Caco-2 (cell line): ENCODE results near the gene MPDZ. TPM values are rescaled to one million over a fixed set of nuclear protein-coding genes. Genes with fewer than 3 reads are reported as not detected.

ENCODE experiments used
- BruUV-seq: library from RNA; stranded (reverse); fragments of 400-500 nt; replicated peaks from 2 replicates; lab custom pipeline; 2021; lab: Mats Ljungman, UMichigan
- CTCF ChIA-PET: fragments of 300-600 bp; sonication (Branson Sonifier 250); formaldehyde crosslinking; loops from one replicate; lab custom pipeline; 2022; ENCODE audit warnings: antibody characterized with exemption; lab: Charles Lee
- POLR2A ChIA-PET: fragments of 300-600 bp; sonication (Branson Sonifier 250); formaldehyde crosslinking; loops from one replicate; lab custom pipeline; 2022; ENCODE audit warnings: antibody characterized with exemption; lab: Charles Lee
- DNase-seq, 2 experiments: peaks; one replicate each; pipeline versions ENCODE4 v3.0.0 to v3.0.0-alpha.2; 2020 to 2022
- H3K27me3 ChIP-seq: replicated peaks from 2 replicates; pipeline ENCODE4 v1.6.0; 2011; ENCODE audit warnings: low read length; ENCODE audit not compliant: control insufficient read depth, insufficient read depth
- H3K36me3 ChIP-seq: 2 replicates; pipeline ENCODE4 v1.5.1; 2011; ENCODE audit warnings: low read length; ENCODE audit not compliant: control insufficient read depth, insufficient read depth
- H3K4me1 ChIP-seq: fragments of 250-450 bp; sonication (Bioruptor Pico); 2 replicates; pipeline ENCODE4 v1.5.1; 2020; ENCODE audit warnings: mild to moderate bottlenecking
- H3K4me3 ChIP-seq: 2 replicates; pipeline ENCODE4 v1.5.1; 2011; ENCODE audit warnings: low read depth, mild to moderate bottlenecking, control low read depth, low read length
- H3K9me3 ChIP-seq: fragments of 250-450 bp; sonication (Bioruptor Pico); 2 replicates; pipeline ENCODE4 v1.5.1; 2020; ENCODE audit warnings: mild to moderate bottlenecking, moderate library complexity
- H3K27ac Mint-ChIP-seq: one replicate; pipeline ENCODE4 v1.8.0; 2022; ENCODE audit warnings: mixed read lengths; ENCODE audit not compliant: unreplicated experiment
- H3K27me3 Mint-ChIP-seq: one replicate; pipeline ENCODE4 v1.8.0; 2022; ENCODE audit warnings: mixed read lengths; ENCODE audit not compliant: insufficient read depth, unreplicated experiment
- H3K36me3 Mint-ChIP-seq: one replicate; pipeline ENCODE4 v1.8.0; 2022; ENCODE audit warnings: mild to moderate bottlenecking, mixed read lengths; ENCODE audit not compliant: insufficient read depth, unreplicated experiment
- H3K4me1 Mint-ChIP-seq: one replicate; pipeline ENCODE4 v1.8.0; 2022; ENCODE audit warnings: low read depth, mixed read lengths; ENCODE audit not compliant: unreplicated experiment
- H3K4me3 Mint-ChIP-seq: one replicate; pipeline ENCODE4 v1.8.0; 2022; ENCODE audit warnings: mild to moderate bottlenecking, moderate library complexity, mixed read lengths; ENCODE audit not compliant: unreplicated experiment
- H3K9me3 Mint-ChIP-seq: one replicate; pipeline ENCODE4 v1.8.0; 2022; ENCODE audit warnings: mixed read lengths; ENCODE audit not compliant: unreplicated experiment
- CTCF ChIP-seq, 2 experiments: fragments of 200-600 bp in 1 of 2; IDR thresholded peaks; 1 replicate in 1 of 2; 2 replicates in 1 of 2; pipeline versions ENCODE4 v1.5.1 to v1.8.0; 2011 to 2022; ENCODE audit warnings: antibody characterized with exemption in 1 of 2, control low read depth in 1 of 2, inconsistent platforms in 1 of 2, low read depth in 1 of 2, low read length in 1 of 2, mild to moderate bottlenecking in 1 of 2, moderate library complexity in 1 of 2; ENCODE audit not compliant: insufficient read depth in 1 of 2, severe bottlenecking in 1 of 2, unreplicated experiment in 1 of 2
- intact Hi-C: fragments of 100-400 bp; cut with micrococcal nuclease; formaldehyde crosslinking; loops from one replicate; pipeline ENCODE4 v1.10.0; 2022; ENCODE audit not compliant: unreplicated experiment
- total RNA-seq: library from RNA; stranded (reverse); gene quantifications from 2 replicates; pipeline ENCODE4 v1.2.3, GENCODE V29; 2022

The MPDZ gene
- total RNA-seq, 1 experiment from 2014 or later = not detected

- Histone ChIP-seq H3K4me1 (no peaks in the 10 kb centered on the region), H3K27me3 (no peaks in the 10 kb centered on the region), H3K9me3 (no peaks in the 10 kb centered on the region), H3K36me3 (no peaks in the 10 kb centered on the region), H3K4me3 (no peak overlapping the region)
- ChIA-PET POLR2A (no interaction called here), CTCF (no interaction called here)
- no peak overlapping the region for H3K4me3 Mint-ChIP-seq
- intact Hi-C loops = no loop called here
- no peak for DNase-seq
- H3K36me3 Mint-ChIP-seq = no peaks in the 10 kb centered on the region
- no peaks in the 10 kb centered on the region for H3K9me3 Mint-ChIP-seq
- TF ChIP-seq CTCF (IDR thresholded peaks at IDR 0.05; ENCODE audit: insufficient read depth in 1 of 2, low read depth in 1 of 2, low read length in 1 of 2, severe bottlenecking in 1 of 2, unreplicated experiment in 1 of 2) = no peak
- H3K4me1 Mint-ChIP-seq = no peaks in the 10 kb centered on the region
- H3K27ac Mint-ChIP-seq = no peak overlapping the region
- H3K27me3 Mint-ChIP-seq = no peaks in the 10 kb centered on the region
- no TSS peak for BruUV-seq
Measured at GRCh38 chr9:13076616-13077015, 202.9 kb downstream of the MPDZ start.

GRCh38 chr9:13071921-13072320, 207.6 kb downstream of the MPDZ start:
- Mint-ChIP-seq H3K9me3 (no peaks in the 10 kb centered on the region), H3K4me1 (no peaks in the 10 kb centered on the region), H3K27ac (no peak overlapping the region), H3K4me3 (no peak overlapping the region), H3K36me3 (no peaks in the 10 kb centered on the region), H3K27me3 (no peaks in the 10 kb centered on the region)
- H3K4me3 ChIP-seq = no peak overlapping the region
- ChIA-PET POLR2A (no interaction called here), CTCF (no interaction called here)
- H3K27me3 ChIP-seq = no peaks in the 10 kb centered on the region
- intact Hi-C loops = no loop called here
- no peak for TF ChIP-seq CTCF (IDR thresholded peaks at IDR 0.05; ENCODE audit: insufficient read depth in 1 of 2, low read depth in 1 of 2, low read length in 1 of 2, severe bottlenecking in 1 of 2, unreplicated experiment in 1 of 2)
- H3K4me1 ChIP-seq = no peaks in the 10 kb centered on the region
- DNase-seq = no peak
- no peaks in the 10 kb centered on the region for H3K36me3 ChIP-seq
- no peaks in the 10 kb centered on the region for H3K9me3 ChIP-seq
- no TSS peak for BruUV-seq

- Histone ChIP-seq H3K27me3 (no peaks in the 10 kb centered on the region), H3K4me3 (no peak overlapping the region), H3K36me3 (no peaks in the 10 kb centered on the region), H3K9me3 (no peaks in the 10 kb centered on the region), H3K4me1 (no peaks in the 10 kb centered on the region)
- Mint-ChIP-seq H3K36me3 (no peaks in the 10 kb centered on the region), H3K4me1 (no peaks in the 10 kb centered on the region), H3K27ac (no peak overlapping the region), H3K27me3 (no peaks in the 10 kb centered on the region), H3K9me3 (no peaks in the 10 kb centered on the region), H3K4me3 (no peak overlapping the region)
- intact Hi-C loops = no loop called here
- DNase-seq = no peak
- no peak for TF ChIP-seq CTCF (IDR thresholded peaks at IDR 0.05; ENCODE audit: insufficient read depth in 1 of 2, low read depth in 1 of 2, low read length in 1 of 2, severe bottlenecking in 1 of 2, unreplicated experiment in 1 of 2)
- no TSS peak for BruUV-seq
- POLR2A ChIA-PET = no interaction called here
- CTCF ChIA-PET = no interaction called here
Measured at GRCh38 chr9:13070612-13071595, 208.6 kb downstream of the MPDZ start.
